Omental fat pad (tissue), 4 donors: ENCODE data around the gene IFT122. TPM values are rescaled to one million over a fixed set of nuclear protein-coding genes. Genes with fewer than 3 reads are reported as not detected.

ENCODE experiments used
- ATAC-seq: fragments of 150-250 bp; one replicate; pipeline ENCODE4 v1.9.1; 2016; ENCODE audit warnings: mild to moderate bottlenecking, moderate library complexity; ENCODE audit not compliant: low FRiP score
- DNase-seq: peaks from one replicate; pipeline ENCODE4 v3.0.0-alpha.2; 2019; ENCODE audit warnings: low spot score
- total RNA-seq, 4 donors: library from RNA; depleted of rRNA; stranded (reverse); fragments of >200 nt; gene quantifications; one replicate each; pipeline ENCODE4 v1.1.0, GENCODE V29; 2016
- TF ChIP-seq, protein P1 (sequence below), 3 donors: fragments of 450-650 bp; IDR thresholded peaks; one replicate each; pipeline ENCODE4 v1.5.1; 2016 to 2017; ENCODE audit warnings: antibody characterized with exemption in 3 of 3, mild to moderate bottlenecking in 3 of 3, moderate library complexity in 2 of 3

IFT122 gene
- total RNA-seq, 4 donors from 2014 or later: 19.6 to 62.9 (median 28.2) TPM

DNA sequence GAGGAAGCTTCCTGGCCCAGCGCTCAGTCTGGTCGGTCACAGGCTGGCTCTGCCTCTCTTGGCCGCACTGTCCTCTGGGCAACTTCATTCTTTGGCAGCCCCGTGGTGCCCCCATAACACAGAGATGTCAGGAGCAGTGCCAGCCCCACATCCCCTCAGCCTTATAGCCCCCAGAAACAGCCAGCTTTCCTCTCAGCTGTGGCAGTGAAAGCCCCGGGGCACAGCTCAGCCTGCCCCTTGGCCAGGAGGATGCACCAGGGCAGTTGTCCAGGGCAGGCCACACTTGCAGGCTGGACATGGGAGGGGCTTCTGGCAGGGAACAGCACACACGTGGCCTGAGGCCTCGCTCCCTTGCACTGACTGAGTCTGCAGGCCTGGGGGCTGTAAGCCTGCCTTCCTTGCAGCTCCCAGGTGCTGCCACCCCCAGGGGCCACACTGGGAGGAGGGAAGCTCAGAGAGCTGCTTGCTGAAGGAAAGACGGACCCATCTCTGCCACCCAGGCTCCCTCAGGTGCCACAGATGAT lies 78.1 kb downstream of the IFT122 start:
- TF ChIP-seq, protein P1, sequence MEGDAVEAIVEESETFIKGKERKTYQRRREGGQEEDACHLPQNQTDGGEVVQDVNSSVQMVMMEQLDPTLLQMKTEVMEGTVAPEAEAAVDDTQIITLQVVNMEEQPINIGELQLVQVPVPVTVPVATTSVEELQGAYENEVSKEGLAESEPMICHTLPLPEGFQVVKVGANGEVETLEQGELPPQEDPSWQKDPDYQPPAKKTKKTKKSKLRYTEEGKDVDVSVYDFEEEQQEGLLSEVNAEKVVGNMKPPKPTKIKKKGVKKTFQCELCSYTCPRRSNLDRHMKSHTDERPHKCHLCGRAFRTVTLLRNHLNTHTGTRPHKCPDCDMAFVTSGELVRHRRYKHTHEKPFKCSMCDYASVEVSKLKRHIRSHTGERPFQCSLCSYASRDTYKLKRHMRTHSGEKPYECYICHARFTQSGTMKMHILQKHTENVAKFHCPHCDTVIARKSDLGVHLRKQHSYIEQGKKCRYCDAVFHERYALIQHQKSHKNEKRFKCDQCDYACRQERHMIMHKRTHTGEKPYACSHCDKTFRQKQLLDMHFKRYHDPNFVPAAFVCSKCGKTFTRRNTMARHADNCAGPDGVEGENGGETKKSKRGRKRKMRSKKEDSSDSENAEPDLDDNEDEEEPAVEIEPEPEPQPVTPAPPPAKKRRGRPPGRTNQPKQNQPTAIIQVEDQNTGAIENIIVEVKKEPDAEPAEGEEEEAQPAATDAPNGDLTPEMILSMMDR (IDR thresholded peaks at IDR 0.05): no peak
- no peak for ATAC-seq
- DNase-seq: no peak

DNA sequence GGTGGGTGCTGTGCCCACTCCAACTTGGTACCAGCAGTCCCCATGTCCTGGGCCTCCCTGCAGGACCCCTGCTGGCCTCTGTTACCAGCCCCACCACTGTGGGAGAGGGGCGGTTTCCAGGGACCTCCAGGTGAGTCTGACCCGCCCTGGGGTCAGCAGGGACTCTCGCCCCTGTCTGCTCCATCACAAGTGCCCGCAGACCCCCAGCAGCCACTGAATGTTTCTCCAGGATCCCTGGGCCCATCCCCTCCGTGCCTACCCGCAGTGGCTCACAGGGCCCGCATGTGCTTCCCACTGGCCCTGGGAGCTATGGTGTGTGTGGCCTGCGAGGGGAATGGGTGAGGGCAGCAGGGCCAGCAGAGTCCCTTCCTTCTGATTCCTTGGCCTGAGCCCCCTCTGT lies 78.6 kb downstream of the IFT122 start:
- DNase-seq: no peak
- TF ChIP-seq, protein P1 (IDR thresholded peaks at IDR 0.05): no peak
- ATAC-seq: no peak

DNA sequence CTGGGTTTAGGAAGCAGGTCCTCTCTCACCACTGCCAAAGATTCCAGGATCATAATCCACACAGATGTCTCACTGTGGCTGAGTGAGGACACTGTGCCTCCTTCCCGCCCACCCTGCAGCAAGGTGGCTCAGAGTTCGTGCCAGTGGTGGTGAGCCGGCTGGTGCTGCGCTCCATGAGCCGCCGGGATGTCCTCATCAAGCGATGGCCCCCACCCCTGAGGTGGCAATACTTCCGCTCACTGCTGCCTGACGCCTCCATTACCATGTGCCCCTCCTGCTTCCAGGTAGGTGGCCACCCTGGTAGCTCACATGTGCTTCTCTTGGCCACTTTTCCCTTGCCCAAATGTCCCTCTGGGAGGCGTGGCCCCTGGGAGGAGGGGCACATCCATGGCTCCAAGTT lies 79.4 kb downstream of the IFT122 start:
- ATAC-seq (no peak), DNase-seq (no peak)

DNA sequence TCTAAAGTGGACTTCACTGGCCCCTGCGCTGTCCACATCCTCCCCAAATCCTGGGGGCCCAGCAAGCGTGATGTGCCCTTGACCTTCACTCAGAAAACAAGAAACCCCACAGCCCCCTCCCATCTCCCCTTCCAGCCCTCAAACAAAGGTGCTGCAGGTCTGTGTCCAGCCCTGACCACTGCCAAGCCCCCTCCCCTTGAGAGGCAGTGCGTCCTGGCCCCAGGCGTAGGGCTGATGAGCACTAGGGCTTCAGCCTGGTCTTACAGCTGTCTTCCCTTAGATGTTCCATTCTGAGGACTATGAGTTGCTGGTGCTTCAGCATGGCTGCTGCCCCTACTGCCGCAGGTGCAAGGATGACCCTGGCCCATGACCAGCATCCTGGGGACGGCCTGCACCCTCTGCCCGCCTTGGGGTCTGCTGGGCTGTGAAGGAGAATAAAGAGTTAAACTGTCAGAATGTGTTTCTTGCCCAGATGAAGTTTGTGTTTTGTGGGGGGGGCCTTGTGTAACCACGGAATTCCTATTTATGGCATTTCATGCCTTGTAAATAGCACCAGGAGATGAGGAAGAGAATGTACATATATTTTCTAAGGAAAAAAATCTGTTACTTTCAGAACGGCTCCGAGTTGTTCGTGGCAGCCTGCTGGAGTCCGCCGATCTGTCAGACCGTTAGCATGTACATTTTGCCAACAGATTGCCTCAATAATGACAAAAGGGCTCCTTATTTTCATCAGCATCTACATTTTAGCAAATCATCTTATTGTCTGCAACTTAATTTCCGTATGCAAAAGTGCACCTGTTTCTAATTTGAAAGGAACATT lies 80.1 kb downstream of the IFT122 start:
- no peak for DNase-seq
- no peak for ATAC-seq
- TF ChIP-seq, protein P1 (IDR thresholded peaks at IDR 0.05): no peak

More for the DNA sequence above, 79.4 kb downstream of the IFT122 start:
- TF ChIP-seq, protein P1 (IDR thresholded peaks at IDR 0.05): no peak

DNA sequence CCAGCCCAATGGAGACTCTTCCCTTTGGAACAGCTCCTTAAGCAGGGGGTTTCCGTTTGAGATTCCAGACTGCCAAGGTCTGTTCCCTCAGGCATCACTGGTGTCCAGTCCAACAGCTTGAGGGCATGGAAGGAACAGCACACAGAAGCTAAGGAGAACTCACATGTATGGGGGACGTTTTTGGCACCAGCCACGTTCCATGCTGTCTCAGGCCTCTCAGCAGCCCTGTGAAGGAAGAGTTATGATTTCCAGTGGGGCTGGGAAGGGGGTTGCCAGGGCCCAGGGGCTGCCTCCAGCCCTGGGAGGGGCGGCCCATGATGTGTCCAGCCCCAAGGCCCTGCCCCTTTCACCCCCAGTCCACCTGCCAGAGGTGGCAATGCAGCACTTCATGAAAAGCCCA lies 80.9 kb downstream of the IFT122 start:
- ATAC-seq (no peak), DNase-seq (no peak)

DNA sequence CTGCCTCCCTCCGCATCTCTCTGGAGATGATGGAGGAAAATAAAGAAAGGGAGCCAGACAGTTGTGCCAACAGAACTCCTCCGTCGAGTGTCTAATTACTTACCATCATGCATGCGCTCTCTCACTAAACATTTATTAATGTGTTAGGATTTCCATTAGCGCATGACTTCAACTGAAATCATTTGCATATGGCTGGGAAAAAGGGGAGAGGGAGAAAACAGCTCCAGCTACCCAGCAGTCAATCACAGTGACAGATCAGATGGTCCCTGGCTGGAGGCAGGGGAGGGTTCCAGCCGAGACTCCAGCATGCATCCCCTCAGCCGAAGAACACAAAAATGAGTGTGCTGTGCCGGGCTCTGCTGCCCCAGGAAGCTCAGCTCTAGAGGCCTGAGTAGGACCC lies 81.6 kb downstream of the IFT122 start:
- DNase-seq (no peak), ATAC-seq (no peak)
- TF ChIP-seq, protein P1 (IDR thresholded peaks at IDR 0.05): no peak

More for the DNA sequence above, 80.9 kb downstream of the IFT122 start:
- TF ChIP-seq, protein P1 (IDR thresholded peaks at IDR 0.05): no peak

DNA sequence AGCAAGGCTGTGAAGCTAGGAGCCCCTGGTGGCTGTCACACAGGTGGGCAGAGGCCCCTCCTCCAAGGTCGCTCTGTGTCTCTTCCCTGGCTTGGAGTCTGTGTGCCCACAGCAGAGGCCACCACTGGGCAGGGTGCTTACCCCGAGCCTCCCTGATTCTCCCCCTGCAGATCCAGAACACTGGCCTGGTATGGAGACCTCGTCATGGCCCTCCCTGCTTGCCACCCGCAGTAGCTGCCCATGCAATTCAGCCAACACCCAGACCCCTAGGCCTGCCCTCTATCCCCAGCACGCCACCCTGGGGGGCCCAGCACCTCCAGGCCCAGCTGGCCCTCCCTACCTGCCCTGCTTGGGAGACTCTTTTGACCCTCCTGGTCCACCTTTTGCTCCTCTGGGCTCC lies 82.9 kb downstream of the IFT122 start:
- DNase-seq (no peak), ATAC-seq (no peak)
- TF ChIP-seq, protein P1 (IDR thresholded peaks at IDR 0.05): no peak
